Natural killer cell (primary cell): ENCODE results near the gene A2M. TPM values are rescaled to one million over a fixed set of nuclear protein-coding genes. Genes with fewer than 3 reads are reported as not detected.

Experiments used
- ATAC-seq, 3 donors: fragments of 150-1000 bp in 2 of 3; fragments of 200-7000 bp in 1 of 3; cut with Tn5 transposase; 1 replicate in 1 of 3; 2 replicates in 2 of 3; pipeline ENCODE4 v1.10.0; 2021; ENCODE audit warnings: mild to moderate bottlenecking in 2 of 3, moderate library complexity in 2 of 3
- DNase-seq, 2 donors: peaks; one replicate each; pipeline versions ENCODE4 v3.0.0 to v3.0.0-alpha.2; 2013 to 2021; ENCODE audit warnings: mixed read lengths in 1 of 2
- H3K27ac ChIP-seq: one replicate; pipeline ENCODE4 v1.5.1; 2013; ENCODE audit warnings: mild to moderate bottlenecking, low read length
- H3K27me3 ChIP-seq: one replicate; pipeline ENCODE4 v1.6.1; 2013; ENCODE audit warnings: low read length; ENCODE audit not compliant: control insufficient read depth, insufficient read depth
- H3K36me3 ChIP-seq: one replicate; pipeline ENCODE4 v1.6.1; 2013; ENCODE audit warnings: low read length; ENCODE audit not compliant: control insufficient read depth, insufficient read depth
- H3K4me1 ChIP-seq: one replicate; pipeline ENCODE4 v1.6.1; 2013; ENCODE audit warnings: low read length; ENCODE audit not compliant: control insufficient read depth, insufficient read depth
- H3K4me3 ChIP-seq: one replicate; pipeline ENCODE4 v1.5.1; 2013; ENCODE audit warnings: low read length
- H3K9me3 ChIP-seq: one replicate; pipeline ENCODE4 v1.6.1; 2013; ENCODE audit warnings: low read length; ENCODE audit not compliant: control insufficient read depth, insufficient read depth
- H3K27ac Mint-ChIP-seq, 2 donors: one replicate each; pipeline ENCODE4 v1.8.0; 2022; ENCODE audit warnings: mild to moderate bottlenecking in 2 of 2, mixed read lengths in 2 of 2, moderate library complexity in 1 of 2
- H3K27me3 Mint-ChIP-seq, 2 donors: one replicate each; pipeline ENCODE4 v1.8.0; 2022; ENCODE audit warnings: low read depth in 2 of 2, mixed read lengths in 2 of 2
- H3K36me3 Mint-ChIP-seq: one replicate; pipeline ENCODE4 v1.8.0; 2022; ENCODE audit warnings: mixed read lengths
- H3K4me1 Mint-ChIP-seq, 2 donors: one replicate each; pipeline ENCODE4 v1.8.0; 2022; ENCODE audit warnings: mixed read lengths in 2 of 2
- H3K4me3 Mint-ChIP-seq: one replicate; pipeline ENCODE4 v1.8.0; 2022; ENCODE audit warnings: mild to moderate bottlenecking, moderate library complexity, mixed read lengths
- H3K9me3 Mint-ChIP-seq, 2 donors: one replicate each; pipeline ENCODE4 v1.8.0; 2022; ENCODE audit warnings: mixed read lengths in 2 of 2
- WGBS: methylation state at CpG from one replicate; pipeline ENCODE4 v1.1.7; 2013; ENCODE audit warnings: missing lambda C conversion rate; ENCODE audit not compliant: insufficient coverage; 5-methylcytosine and 5-hydroxymethylcytosine counted together
- intact Hi-C: fragments of 100-400 bp; cut with micrococcal nuclease; formaldehyde crosslinking; loops from one replicate; pipeline ENCODE4 v1.14.2; 2022
- total RNA-seq, 4 donors: library from RNA; stranded (reverse); fragments of 120-200 nt in 1 of 4; gene quantifications; one replicate each; pipeline versions ENCODE4 v1.2.3 to v1.2.4, GENCODE V29; 2013 to 2022
- TF ChIP-seq, protein P1 (sequence below): fragments of 200-600 bp; IDR thresholded peaks from one replicate; pipeline ENCODE4 v1.8.0; 2022; ENCODE audit warnings: antibody characterized with exemption

Gene A2M
- total RNA-seq, 3 donors from 2014 or later (not counting 1 experiment from before 2014, with no cell fraction given) = 0.08 TPM; not detected in 2

DNA sequence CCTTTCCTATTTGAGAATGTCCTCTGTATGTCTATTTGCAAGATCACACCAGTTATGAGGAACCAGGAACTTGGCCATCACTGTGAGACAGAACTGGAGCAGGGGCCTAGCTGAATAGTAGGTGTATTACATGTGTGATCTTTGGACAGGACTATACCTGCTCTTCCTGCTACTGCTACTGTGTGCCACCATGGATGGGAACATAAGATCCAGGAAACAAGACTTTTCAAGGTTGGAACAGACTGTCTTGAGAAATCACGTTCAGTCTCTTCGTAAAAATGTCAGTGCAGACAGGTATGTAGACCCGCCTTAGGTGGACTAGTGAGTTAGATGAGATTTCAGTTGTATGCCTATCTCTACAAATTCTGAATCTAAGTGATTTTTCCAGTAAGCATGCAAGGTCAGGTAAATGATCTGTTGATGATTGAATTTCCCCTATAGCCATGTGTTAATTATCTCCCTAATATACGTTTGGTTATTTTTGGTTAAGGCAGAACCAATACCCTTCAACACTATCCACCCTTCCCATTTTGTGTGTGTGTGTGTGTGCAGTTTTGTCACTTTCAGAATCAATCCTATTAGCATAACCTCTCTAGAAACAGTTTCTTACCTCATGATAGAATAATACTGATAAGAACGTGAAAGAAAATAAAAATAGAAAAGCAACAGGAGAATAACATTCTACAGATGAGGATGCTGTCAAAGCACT is 7.1 kb downstream of the A2M start:
- no peak overlapping the region for H3K27ac ChIP-seq
- intact Hi-C loops = no loop called here
- no peaks in the 10 kb centered on the region for H3K4me1 ChIP-seq
- TF ChIP-seq, protein P1, sequence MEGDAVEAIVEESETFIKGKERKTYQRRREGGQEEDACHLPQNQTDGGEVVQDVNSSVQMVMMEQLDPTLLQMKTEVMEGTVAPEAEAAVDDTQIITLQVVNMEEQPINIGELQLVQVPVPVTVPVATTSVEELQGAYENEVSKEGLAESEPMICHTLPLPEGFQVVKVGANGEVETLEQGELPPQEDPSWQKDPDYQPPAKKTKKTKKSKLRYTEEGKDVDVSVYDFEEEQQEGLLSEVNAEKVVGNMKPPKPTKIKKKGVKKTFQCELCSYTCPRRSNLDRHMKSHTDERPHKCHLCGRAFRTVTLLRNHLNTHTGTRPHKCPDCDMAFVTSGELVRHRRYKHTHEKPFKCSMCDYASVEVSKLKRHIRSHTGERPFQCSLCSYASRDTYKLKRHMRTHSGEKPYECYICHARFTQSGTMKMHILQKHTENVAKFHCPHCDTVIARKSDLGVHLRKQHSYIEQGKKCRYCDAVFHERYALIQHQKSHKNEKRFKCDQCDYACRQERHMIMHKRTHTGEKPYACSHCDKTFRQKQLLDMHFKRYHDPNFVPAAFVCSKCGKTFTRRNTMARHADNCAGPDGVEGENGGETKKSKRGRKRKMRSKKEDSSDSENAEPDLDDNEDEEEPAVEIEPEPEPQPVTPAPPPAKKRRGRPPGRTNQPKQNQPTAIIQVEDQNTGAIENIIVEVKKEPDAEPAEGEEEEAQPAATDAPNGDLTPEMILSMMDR = no peak
- DNase-seq = no peak
- Mint-ChIP-seq H3K27me3 (no peaks in the 10 kb centered on the region), H3K27ac (no peak overlapping the region), H3K4me1 (peaks cover 0 to 2% of the 10 kb centered on the region in 2 donors), H3K4me3 (no peak overlapping the region), H3K36me3 (no peaks in the 10 kb centered on the region), H3K9me3 (no peaks in the 10 kb centered on the region)
- H3K27me3 ChIP-seq = no peaks in the 10 kb centered on the region
- peaks cover 35% of the 10 kb centered on the region for H3K36me3 ChIP-seq
- no peak overlapping the region for H3K4me3 ChIP-seq
- 84% methylated on average over 3 of the region's 5 CpGs for WGBS
- H3K9me3 ChIP-seq = no peaks in the 10 kb centered on the region
- no peak for ATAC-seq

DNA sequence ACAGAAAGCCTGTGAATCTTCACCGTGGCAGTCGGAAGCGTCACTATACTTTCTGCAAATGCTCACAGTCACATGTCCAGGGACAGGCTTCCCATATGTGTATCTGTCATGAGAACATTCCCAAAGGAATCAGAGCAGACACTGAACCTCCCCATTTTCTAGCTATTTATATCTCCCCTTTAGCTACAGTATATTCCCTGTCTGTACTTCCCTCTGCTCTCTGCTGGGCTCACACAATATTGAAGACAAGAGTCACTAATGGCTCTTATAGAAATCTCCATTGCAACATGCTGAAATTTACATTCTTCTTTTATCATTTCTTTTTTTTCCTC is 8.2 kb downstream of the A2M start:
- Histone ChIP-seq H3K36me3 (peaks cover 29% of the 10 kb centered on the region), H3K27me3 (no peaks in the 10 kb centered on the region), H3K4me1 (no peaks in the 10 kb centered on the region), H3K27ac (no peak overlapping the region), H3K4me3 (no peak overlapping the region), H3K9me3 (no peaks in the 10 kb centered on the region)
- H3K9me3 Mint-ChIP-seq = no peaks in the 10 kb centered on the region
- no peak for ATAC-seq
- intact Hi-C loops = no loop called here
- no peak for DNase-seq
- no peak overlapping the region for H3K27ac Mint-ChIP-seq
- no peaks in the 10 kb centered on the region for H3K27me3 Mint-ChIP-seq
- peaks cover 0 to 5% of the 10 kb centered on the region in 2 donors for H3K4me1 Mint-ChIP-seq
- TF ChIP-seq, protein P1 = no peak
- 95% methylated on average over 3 of the region's 3 CpGs for WGBS
- no peaks in the 10 kb centered on the region for H3K36me3 Mint-ChIP-seq
- H3K4me3 Mint-ChIP-seq = no peak overlapping the region

DNA sequence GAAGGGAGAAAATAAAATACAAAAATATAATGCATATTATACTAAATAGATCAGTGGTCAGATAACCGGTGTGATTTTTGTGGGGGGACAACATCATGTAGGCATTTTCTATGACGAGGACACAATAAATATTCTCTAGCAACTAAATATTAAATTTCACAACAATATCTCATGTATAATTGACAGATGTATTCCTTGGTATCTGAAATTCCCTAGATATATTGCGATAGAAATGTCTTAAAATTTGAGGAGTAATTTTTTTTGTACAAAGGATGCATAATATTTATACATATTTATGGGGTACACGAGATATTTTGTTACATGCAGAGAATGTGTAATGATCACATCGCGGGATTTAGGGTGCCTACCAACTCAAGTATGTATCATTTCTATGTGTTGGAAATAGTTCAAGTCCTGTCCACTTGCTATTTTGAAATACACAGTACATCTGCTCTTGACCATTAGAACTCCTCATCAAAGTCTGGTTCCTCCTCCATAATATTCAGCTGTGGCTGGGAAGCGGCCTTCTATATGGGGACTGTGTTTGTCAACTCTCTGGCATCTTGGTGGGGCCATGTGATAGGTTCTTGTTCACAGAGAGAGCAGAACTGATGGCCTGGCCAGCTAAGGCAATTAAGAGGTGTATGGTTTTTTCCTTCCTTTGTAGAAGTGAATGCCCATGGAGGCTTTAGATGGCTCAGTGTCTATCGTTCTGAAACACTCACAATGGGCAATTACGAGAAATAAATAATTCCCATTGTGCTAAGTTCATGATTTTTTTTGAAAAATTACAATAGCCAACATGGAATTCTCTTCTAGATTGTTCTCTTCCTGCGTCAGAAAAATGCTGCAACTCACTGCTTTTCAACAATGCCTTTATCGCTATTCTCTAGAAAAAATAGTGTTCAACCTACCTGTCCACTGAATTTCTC is 8.8 kb downstream of the A2M start:
- no peaks in the 10 kb centered on the region for H3K27me3 Mint-ChIP-seq
- intact Hi-C loops = no loop called here

More for the DNA sequence above, 8.8 kb downstream of the A2M start:
- H3K4me3 Mint-ChIP-seq = no peak overlapping the region
- no peaks in the 10 kb centered on the region for H3K36me3 Mint-ChIP-seq
- Histone ChIP-seq H3K36me3 (peaks cover 28% of the 10 kb centered on the region), H3K27me3 (no peaks in the 10 kb centered on the region), H3K27ac (no peak overlapping the region), H3K4me1 (no peaks in the 10 kb centered on the region), H3K4me3 (no peak overlapping the region), H3K9me3 (no peaks in the 10 kb centered on the region)
- ATAC-seq (no peak), DNase-seq (no peak)
- H3K27ac Mint-ChIP-seq = no peak overlapping the region
- TF ChIP-seq, protein P1 = no peak
- 95% methylated on average over 5 of the region's 11 CpGs for WGBS
- H3K4me1 Mint-ChIP-seq = peaks cover 0 to 5% of the 10 kb centered on the region in 2 donors
- no peaks in the 10 kb centered on the region for H3K9me3 Mint-ChIP-seq
